WTC11 (cell line): Measurements from ENCODE around the gene DLGAP4. TPM values are rescaled to one million over a fixed set of nuclear protein-coding genes. Genes with fewer than 3 reads are reported as not detected.
A peak's percentile ranks its signal among the peaks of the same experiment; 100 is the strongest.

ENCODE experiments used
- ATAC-seq: fragments of 200-7000 bp; cut with Tn5 transposase; 2 replicates; pipeline ENCODE4 v1.10.0; 2021; ENCODE audit warnings: mild to moderate bottlenecking, moderate library complexity
- CTCF ChIA-PET: fragments of 300-600 bp; sonication (Branson Sonifier 250); formaldehyde crosslinking; loops from one replicate; lab custom pipeline; 2021; ENCODE audit warnings: antibody characterized with exemption; lab: Charles Lee
- POLR2A ChIA-PET: fragments of 350-600 bp; sonication (Branson Sonifier 250); formaldehyde crosslinking; loops from one replicate; lab custom pipeline; 2021; ENCODE audit warnings: antibody characterized with exemption; lab: Charles Lee
- DNase-seq: peaks from one replicate; pipeline ENCODE4 v3.0.0; 2021; ENCODE audit warnings: low spot score
- H3K27ac Mint-ChIP-seq: 2 replicates; pipeline ENCODE4 v1.8.0; 2021; ENCODE audit warnings: mixed read lengths
- H3K27me3 Mint-ChIP-seq: 2 replicates; pipeline ENCODE4 v1.8.0; 2021; ENCODE audit warnings: low read depth, mild to moderate bottlenecking, moderate library complexity, mixed read lengths
- H3K36me3 Mint-ChIP-seq: 2 replicates; pipeline ENCODE4 v1.8.0; 2021; ENCODE audit warnings: mixed read lengths
- H3K4me1 Mint-ChIP-seq: 2 replicates; pipeline ENCODE4 v1.8.0; 2022; ENCODE audit warnings: mixed read lengths
- H3K4me3 Mint-ChIP-seq: 2 replicates; pipeline ENCODE4 v1.8.0; 2021; ENCODE audit warnings: mild to moderate bottlenecking, moderate library complexity, mixed read lengths
- H3K9me3 Mint-ChIP-seq: 2 replicates; pipeline ENCODE4 v1.8.0; 2021; ENCODE audit warnings: mixed read lengths
- AR ChIP-seq: fragments of 250-450 bp; sonication (Bioruptor Pico); IDR thresholded peaks from 2 replicates; pipeline ENCODE4 v1.9.0; 2021; ENCODE audit warnings: mild to moderate bottlenecking
- GABPB1 ChIP-seq: sonication (generic); formaldehyde crosslinking; IDR thresholded peaks from 2 replicates; pipeline ENCODE4 v1.8.1; 2023; ENCODE audit warnings: mild to moderate bottlenecking, missing genetic modification reagents
- GTF2I ChIP-seq: fragments of 250-450 bp; sonication (Bioruptor Pico); conservative IDR thresholded peaks from 2 replicates; pipeline ENCODE4 v1.4.0; 2021; ENCODE audit warnings: mild to moderate bottlenecking
- JUN ChIP-seq: sonication (generic); formaldehyde crosslinking; IDR thresholded peaks from 2 replicates; pipeline ENCODE4 v1.8.0; 2023; ENCODE audit warnings: mild to moderate bottlenecking, missing genetic modification reagents
- SMAD4 ChIP-seq: sonication (generic); formaldehyde crosslinking; IDR thresholded peaks from 2 replicates; pipeline ENCODE4 v1.8.0; 2022; ENCODE audit warnings: mild to moderate bottlenecking, missing genetic modification reagents
- STAT6 ChIP-seq: sonication (generic); formaldehyde crosslinking; conservative IDR thresholded peaks from 2 replicates; pipeline ENCODE4 v1.8.1; 2023; ENCODE audit warnings: mild to moderate bottlenecking, low read depth, missing genetic modification reagents, moderate library complexity
- USF1 ChIP-seq: sonication (generic); formaldehyde crosslinking; IDR thresholded peaks from 2 replicates; pipeline ENCODE4 v1.8.0; 2022; ENCODE audit warnings: mild to moderate bottlenecking, missing genetic modification reagents
- ZBTB21 ChIP-seq: sonication (generic); formaldehyde crosslinking; IDR thresholded peaks from 2 replicates; pipeline ENCODE4 v1.8.1; 2023; ENCODE audit warnings: mild to moderate bottlenecking, missing genetic modification reagents, borderline replicate concordance
- ZNF121 ChIP-seq: sonication (generic); formaldehyde crosslinking; IDR thresholded peaks from 2 replicates; pipeline ENCODE4 v1.8.0; 2023; ENCODE audit warnings: missing genetic modification reagents
- ZNF219 ChIP-seq: sonication (generic); formaldehyde crosslinking; IDR thresholded peaks from 2 replicates; pipeline ENCODE4 v1.8.0; 2023; ENCODE audit warnings: missing genetic modification reagents, mild to moderate bottlenecking, borderline replicate concordance
- ZNF232 ChIP-seq: sonication (generic); formaldehyde crosslinking; IDR thresholded peaks from 2 replicates; pipeline ENCODE4 v1.8.0; 2022; ENCODE audit warnings: mild to moderate bottlenecking, missing genetic modification reagents
- total RNA-seq: library from RNA; stranded (reverse); gene quantifications from 3 replicates; pipeline ENCODE4 v1.2.3, GENCODE V29; 2021
- TF ChIP-seq, protein P1 (sequence below): sonication (generic); formaldehyde crosslinking; IDR thresholded peaks from 2 replicates; pipeline ENCODE4 v1.8.0; 2023; ENCODE audit warnings: missing genetic modification reagents, mild to moderate bottlenecking, borderline replicate concordance

Gene DLGAP4
- total RNA-seq, 1 experiment from 2014 or later = 52.6 TPM

GRCh38 chr20:36467076-36467999 is 161.2 kb downstream of the DLGAP4 start:
- no peak overlapping the region for H3K4me3 Mint-ChIP-seq
- no peaks in the 10 kb centered on the region for H3K36me3 Mint-ChIP-seq
- CTCF ChIA-PET = interaction anchor here (1.4 kb wide), 1 partner anchor 15 kb away, joined by 3 read pairs; no protein-coding TSS in a partner anchor
- POLR2A ChIA-PET = no interaction called here
- ATAC-seq = no peak
- no peaks in the 10 kb centered on the region for H3K27me3 Mint-ChIP-seq
- peaks cover 58% of the 10 kb centered on the region for H3K4me1 Mint-ChIP-seq
- no peak overlapping the region for H3K27ac Mint-ChIP-seq
- TF ChIP-seq GTF2I (CRISPR knock-in tag) (0 out of 2 replicates have a peak, but pooled peaks have one; percentile 2), ZNF232 (CRISPR knock-in tag) (no peak), SMAD4 (no peak), ZNF121 (CRISPR knock-in tag) (no peak)
- TF ChIP-seq, all 79 proteins: peak for 1
- H3K9me3 Mint-ChIP-seq = no peaks in the 10 kb centered on the region
- DNase-seq = no peak

- Mint-ChIP-seq H3K4me3 (no peak overlapping the region), H3K27ac (no peak overlapping the region), H3K27me3 (no peaks in the 10 kb centered on the region), H3K36me3 (no peaks in the 10 kb centered on the region)
- POLR2A ChIA-PET = no interaction called here
- TF ChIP-seq, protein P1, sequence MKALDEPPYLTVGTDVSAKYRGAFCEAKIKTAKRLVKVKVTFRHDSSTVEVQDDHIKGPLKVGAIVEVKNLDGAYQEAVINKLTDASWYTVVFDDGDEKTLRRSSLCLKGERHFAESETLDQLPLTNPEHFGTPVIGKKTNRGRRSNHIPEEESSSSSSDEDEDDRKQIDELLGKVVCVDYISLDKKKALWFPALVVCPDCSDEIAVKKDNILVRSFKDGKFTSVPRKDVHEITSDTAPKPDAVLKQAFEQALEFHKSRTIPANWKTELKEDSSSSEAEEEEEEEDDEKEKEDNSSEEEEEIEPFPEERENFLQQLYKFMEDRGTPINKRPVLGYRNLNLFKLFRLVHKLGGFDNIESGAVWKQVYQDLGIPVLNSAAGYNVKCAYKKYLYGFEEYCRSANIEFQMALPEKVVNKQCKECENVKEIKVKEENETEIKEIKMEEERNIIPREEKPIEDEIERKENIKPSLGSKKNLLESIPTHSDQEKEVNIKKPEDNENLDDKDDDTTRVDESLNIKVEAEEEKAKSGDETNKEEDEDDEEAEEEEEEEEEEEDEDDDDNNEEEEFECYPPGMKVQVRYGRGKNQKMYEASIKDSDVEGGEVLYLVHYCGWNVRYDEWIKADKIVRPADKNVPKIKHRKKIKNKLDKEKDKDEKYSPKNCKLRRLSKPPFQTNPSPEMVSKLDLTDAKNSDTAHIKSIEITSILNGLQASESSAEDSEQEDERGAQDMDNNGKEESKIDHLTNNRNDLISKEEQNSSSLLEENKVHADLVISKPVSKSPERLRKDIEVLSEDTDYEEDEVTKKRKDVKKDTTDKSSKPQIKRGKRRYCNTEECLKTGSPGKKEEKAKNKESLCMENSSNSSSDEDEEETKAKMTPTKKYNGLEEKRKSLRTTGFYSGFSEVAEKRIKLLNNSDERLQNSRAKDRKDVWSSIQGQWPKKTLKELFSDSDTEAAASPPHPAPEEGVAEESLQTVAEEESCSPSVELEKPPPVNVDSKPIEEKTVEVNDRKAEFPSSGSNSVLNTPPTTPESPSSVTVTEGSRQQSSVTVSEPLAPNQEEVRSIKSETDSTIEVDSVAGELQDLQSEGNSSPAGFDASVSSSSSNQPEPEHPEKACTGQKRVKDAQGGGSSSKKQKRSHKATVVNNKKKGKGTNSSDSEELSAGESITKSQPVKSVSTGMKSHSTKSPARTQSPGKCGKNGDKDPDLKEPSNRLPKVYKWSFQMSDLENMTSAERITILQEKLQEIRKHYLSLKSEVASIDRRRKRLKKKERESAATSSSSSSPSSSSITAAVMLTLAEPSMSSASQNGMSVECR = no peak
- no peak for TF ChIP-seq ZBTB21 (CRISPR knock-in tag)
- TF ChIP-seq ZNF219 (CRISPR knock-in tag) = no peak
- TF ChIP-seq JUN (CRISPR knock-in tag) = no peak
- no peak for TF ChIP-seq USF1 (CRISPR knock-in tag)
- no peak for TF ChIP-seq AR
- TF ChIP-seq GABPB1 = 0 out of 2 replicates have a peak, but pooled peaks have one; percentile 44
- no peak for TF ChIP-seq STAT6
- TF ChIP-seq, all 79 proteins: peak for 1
- DNase-seq (no peak), ATAC-seq (no peak)
- H3K9me3 Mint-ChIP-seq = no peaks in the 10 kb centered on the region
- CTCF ChIA-PET = no interaction called here
- peaks cover 59% of the 10 kb centered on the region for H3K4me1 Mint-ChIP-seq
Observed at GRCh38 chr20:36468149-36469000, 162.2 kb downstream of the DLGAP4 start.
